Activated CD4-positive, alpha-beta T cell treated with anti-CD3 and anti-CD28 coated beads, Interleukin-2, Interleukin-6, amounts not matched to agents 100 ng/mL and 50 ng/mL, durations not matched to agents 16 hours and 8 hours (primary cell): ENCODE results near the gene FNIP2.
"Not testable (repeated sequence)": the region's sequence is repeated elsewhere in the genome, so short reads cannot be mapped to it uniquely, and the experiment has no call there.

ENCODE experiments used
- DNase-seq: peaks from one replicate; pipeline ENCODE4 v3.0.0-alpha.2; 2020

Gene FNIP2

DNA sequence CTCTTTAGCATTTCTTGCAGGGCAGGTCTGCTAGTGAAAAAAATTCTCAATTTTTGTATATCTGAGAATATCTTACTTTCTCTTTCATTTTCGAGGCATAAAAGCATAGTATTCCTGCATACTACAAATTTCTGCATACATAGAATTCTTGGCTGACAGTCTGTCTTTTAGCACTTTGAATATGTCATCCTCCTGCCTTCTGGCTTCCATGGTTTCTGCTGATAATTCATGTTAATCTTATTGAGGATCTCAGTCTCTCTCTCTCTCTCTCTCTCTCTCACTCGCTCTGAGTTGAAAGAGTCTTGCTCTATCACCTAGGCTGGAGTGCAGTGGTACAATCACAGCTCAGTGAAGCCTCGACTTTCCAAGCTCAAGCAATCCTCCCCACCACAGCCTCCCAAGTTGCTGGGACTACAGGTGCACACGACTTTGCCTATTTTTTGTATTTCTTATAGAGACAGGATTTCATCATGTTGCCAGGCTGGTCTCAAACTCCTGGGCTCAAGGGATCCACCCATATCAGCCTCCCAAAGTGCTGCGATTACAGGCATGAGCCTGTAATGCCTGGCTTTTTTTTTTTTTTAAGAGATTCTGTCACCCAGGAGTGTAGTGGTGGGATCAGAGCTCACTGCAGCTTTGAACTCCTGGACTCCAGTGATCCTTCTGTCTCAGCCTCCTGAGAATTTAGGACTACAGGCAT, 161.3 kb downstream of the FNIP2 start:
- no peak for DNase-seq

DNA sequence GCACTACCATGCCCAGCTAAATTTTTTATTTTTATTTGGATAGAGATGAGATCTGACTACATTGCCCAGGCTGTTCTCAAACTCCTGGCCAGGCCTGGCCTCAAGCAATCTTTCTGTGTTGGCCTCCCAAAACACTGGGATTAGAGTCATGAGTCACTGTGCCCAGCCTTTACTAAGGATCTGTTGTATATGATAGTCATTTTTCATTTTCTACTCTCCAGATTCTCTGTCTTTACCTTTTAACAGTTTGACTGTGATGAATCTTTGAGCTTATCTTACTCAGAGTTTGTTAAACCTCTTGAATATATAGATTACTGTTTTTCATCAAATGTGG, 161.8 kb downstream of the FNIP2 start:
- DNase-seq, result no peak

DNA sequence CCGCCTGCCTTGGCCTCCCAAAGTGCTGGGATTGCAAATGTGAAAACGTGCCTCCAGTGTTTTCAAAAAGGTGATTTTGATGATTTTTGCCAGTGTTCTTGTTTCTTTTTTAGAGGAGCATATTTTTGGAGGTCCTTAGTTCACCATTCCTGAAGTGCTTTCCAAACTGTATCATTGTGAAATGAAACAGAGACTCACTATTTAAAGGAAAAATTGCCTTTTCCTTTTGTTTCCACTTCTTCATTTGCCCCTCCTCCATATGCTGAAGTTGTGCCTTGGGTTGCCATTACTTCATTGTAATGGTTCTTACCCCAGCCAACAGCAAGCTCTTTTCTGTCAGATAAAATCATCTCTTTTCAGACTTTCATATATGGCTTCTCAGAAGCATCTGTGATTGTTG, 164.4 kb downstream of the FNIP2 start:
- DNase-seq, result no peak

DNA sequence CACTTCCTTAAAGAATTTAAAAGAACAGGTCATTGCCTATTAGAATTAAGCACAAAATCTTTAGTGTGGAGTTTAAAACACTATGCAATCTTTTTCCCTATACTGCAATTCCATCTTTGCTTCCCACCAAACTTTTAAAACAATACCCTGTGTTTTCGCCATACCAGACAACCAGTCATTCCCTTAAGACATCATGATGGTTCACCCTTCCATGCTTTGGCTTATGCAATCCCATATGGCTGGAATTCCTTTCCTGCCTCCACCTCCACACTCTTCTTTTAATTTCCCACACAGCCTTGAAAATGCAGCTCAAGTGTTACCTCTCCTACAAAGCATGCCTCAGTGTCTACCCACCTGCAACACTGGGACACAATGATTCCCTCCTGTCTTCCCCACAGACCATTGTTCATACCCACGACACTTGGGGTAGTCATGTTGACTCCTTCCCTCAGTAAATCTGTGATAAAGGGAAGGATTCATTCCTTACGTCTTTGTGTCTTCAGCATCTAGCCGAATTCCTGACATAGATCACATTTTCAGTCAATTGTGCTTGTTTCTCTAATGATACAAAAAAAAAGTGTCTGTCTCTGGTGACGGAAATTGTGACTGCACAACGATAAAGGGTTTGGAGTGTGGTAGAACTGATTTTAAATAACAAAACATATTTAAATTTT, 166.3 kb downstream of the FNIP2 start:
- DNase-seq, result no peak

DNA sequence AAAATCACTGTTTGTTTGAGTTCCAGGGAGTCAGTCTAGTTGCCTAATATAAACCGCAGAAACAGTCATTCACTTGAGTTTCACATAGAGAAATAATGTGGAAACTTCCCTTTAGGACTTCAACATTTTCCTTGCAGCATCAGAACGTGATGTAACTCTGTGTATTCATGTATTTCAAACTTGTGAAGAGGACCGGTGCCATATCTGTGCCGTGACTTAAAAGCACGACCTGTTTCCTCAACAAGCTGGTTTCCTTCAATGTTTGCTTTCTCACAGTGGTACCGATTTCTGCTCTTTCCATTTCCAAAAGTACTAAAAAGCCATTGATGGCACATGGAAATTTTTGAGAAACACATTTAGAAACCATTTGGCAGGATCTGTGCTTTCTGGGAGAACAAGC, 167.4 kb downstream of the FNIP2 start:
- DNase-seq, result no peak

DNA sequence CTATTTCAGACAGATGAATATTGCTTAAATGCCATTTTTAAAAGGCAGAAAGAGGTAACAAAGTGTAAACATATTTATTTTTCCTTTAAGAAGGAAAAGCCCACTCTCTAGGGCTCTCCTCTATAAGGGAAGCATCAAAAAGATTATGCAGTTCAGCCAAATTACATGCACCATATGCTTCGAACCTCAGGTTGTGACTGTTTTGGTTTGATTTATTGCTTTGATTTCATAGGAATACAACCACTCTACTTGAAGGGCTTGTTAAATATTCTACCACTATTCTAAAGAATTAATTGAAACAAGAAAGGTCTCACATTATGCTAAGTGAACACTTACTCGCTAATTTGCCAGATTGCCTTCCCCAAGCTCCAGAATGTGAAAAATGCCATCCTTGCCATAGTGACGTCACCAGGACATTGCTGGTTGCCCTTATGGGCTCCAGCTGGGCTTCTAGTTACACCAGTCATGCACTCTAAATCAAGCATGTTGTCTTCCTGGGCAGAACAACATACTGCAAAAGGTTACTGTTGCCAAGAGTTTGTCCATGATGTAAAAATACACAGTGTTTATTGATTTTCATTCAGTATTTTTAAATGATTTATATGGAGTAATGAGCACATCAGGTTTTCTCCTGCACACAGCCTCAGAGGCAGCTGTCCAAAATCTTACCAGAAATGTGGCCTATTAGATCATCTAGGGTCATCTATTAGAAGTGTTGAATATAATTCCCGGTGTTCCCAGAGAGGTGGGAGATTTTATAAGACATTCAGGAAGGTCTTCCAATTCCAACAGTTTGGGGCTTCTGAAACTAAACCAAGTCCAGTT, 169.6 kb downstream of the FNIP2 start:
- no peak for DNase-seq

DNA sequence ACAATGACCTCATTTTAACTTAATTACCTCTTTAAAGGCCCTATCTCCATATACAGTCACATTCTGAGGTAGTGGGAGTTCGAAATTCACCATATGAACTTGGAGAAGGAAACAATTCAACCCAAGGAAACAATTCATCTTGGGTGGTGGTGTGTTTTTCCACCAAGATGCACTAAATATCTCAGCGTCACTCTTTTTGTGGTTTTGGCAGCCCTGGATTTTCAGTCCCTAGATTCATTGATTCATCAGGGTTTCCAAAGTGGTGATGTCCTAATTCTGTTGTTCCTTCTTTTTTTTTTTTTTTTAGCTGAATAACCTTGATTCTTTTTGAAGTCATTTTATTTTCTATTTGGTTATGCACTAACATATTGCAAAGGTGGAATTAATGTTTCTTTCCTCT, 171.4 kb downstream of the FNIP2 start:
- DNase-seq, result no peak

DNA sequence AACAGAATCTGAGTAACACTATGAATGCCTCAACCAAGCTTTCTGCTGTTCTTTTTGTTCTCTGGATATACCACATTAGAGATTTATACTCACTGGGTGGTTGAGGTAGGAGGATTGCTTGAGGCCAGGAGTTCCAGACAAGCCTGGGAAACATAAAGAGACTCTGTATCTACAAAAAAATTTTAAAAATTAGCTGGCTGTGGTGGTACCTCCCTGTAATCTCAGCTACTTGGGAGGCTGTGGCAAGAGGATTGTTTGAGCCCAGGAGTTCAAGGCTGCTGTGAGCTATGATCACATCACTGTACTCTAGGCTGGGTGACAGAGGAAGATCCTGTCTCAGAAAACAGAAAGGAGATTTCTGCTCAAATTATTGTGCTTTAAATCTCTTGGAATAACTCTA, 172.5 kb downstream of the FNIP2 start:
- no peak for DNase-seq

DNA sequence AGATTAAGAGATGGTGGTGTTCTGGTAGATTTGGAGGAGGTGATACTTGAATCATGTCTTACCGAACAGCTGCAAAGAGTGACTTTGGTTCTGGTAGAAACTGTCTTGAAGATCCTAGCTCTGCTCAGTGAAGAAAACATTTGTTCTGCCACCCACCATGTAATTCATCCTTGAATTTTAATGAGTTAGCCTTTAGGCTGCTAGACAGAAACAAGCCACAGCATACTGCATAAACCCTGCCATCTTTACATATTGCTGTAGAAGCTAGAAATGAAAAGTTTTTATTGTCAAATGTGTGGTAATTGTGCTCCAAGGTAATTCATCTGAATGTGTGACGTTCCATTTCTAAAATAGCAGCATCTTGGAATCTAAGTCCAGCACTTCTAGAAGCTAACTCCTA, 173.1 kb downstream of the FNIP2 start:
- no peak for DNase-seq

DNA sequence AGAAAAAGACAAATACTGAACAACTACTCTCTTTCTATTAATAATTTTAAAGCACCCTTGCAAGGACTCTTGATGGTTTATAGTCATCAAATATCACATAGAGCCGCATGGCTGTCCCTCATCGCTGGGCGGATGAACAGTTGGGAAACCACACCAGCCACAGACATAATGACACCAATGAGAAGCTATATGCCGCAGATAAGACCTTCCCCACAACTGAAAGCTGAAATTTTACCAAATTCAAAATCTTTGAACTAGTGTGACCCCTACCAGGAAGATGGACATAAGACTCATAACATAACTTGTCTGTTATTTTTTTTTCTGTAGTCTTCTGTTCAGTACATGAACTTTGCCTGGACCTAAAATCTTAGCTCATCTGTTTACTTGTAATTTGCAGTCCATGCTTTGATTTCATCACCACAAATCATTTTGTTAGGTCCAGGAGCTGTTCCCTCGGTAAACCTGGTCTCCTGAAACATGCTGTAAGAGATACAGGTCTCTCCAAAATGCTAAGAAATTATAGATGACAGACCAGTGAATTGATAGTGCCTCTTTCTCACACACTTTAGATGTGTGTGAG, 176.8 kb downstream of the FNIP2 start:
- DNase-seq, result no peak

DNA sequence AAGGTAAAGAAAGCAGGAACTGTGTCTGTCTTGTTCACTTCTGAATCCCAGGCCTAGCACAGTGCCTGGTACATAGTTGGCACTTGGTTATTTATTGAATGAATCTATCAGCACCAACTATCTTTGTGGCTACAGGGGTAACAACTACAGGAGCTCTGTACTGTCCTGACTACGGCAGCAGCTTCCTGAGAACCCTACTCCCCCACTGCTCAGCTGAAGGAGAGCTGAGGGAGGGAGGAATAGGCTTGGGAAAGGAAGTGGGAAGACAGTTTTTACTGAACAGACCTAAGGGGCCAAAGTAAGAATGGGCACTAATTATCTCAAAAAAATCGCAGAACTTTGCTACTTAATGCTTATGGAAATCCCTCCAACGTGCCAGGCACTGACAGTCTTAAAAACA, 178.0 kb downstream of the FNIP2 start:
- DNase-seq, result no peak

DNA sequence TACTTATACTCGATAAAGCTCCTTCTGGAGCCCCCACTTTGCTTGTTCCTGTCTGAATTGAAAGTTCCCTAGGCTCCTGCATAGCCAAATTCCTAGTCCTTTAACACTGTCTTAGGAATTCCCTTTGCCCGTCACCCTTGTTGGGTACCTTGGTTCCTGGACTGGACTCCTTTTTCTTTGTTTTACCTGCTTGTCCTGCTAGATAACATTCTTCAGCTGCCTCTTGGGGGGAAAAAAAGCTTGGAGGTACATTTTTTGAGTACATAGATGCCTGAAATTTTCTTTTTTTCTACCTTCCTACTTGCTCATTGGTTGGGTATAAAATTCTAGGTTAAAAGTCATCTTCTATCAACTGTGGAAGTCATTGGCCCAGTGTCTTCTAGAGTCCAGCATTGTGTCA, 179.2 kb downstream of the FNIP2 start:
- DNase-seq, result no peak

DNA sequence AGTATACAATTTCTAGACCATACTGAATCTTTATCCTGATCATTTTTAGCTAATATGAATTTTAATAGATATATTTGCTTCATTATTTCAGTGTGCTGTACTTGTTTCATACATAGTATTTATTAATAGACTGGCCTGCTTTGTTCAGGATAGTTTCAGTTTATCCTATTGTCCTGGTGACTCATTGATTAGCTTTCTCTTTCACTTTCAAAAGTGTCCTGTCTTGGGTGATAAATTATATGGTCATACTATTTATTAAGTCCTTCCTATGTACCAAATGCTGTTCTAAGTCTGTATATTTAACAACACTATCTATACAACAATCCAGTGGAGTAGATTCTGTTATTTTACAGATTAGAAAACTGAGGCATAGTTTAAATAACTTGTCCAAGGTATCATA, 180.3 kb downstream of the FNIP2 start:
- no peak for DNase-seq

DNA sequence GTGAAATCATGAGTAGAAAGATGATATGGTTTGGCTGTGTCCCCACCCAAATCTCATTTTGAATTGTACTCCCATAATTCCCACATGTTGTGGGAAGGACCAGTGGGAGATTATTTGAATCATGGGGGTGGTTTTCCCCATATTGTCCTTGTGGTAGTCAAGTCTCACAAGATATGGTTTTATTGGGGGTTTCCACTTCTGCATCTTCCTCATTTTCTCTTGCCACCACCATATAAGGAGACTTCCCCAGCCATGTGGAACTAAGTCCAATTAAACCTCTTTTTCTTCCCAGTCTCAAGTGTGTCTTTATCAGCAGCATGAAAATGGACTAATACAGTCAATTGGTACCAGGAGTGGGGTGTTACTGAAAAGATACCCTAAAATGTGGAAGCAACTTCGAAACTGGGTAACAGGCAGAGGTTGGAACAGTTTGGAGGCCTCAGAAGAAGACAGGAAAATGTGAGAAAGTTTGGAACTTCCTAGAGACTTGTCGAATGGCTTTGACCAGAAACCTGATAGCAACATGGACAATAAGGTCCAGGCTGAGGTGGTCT, 183.5 kb downstream of the FNIP2 start:
- not testable (repeated sequence) for DNase-seq

DNA sequence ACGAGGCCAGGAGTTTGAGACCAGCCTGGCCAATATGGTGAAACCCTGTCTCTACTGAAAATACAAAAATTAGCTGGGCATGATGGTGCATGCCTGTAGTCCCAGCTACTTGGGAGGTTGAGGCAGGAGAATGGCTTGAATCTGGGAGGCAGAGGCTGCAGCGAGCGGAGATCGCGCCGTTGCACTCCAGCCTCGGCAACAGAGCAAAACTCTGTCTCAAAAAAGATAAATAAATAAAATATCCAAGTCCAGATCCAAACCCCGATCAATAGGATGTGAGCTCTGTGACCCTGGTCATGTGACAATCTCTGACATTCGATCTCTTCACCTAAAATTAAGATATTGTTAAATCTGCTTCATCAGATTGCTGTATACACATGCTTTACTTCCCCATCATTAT, 187.5 kb downstream of the FNIP2 start:
- not testable (repeated sequence) for DNase-seq

DNA sequence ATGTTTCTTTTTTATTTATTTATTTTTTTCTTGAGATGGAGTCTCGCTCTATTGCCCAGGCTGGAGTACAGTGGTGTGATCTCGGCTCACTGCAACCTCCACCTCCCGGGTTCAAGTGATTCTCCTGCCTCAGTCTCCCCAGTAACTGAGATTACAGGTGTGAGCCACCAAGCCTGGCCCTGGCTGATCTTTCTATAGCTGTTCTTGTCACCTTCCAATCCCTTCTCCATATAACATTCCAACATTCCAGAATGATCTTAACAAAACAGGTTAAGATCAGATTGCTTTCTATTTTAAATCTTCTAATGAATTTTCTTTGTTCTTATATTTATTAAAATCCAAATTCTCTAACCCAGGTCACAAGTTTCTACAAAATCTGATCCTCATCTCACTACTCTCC, 188.1 kb downstream of the FNIP2 start:
- DNase-seq, result not testable (repeated sequence)
